GM19455 (cell line): Measurements from ENCODE around the gene ZNF679.
"Not testable (repeated sequence)": the region's sequence is repeated elsewhere in the genome, so short reads cannot be mapped to it uniquely, and the experiment has no call there.

Experiments
- ATAC-seq: cut with Tn5 transposase; IDR thresholded peaks from one replicate; pipeline ENCODE4 v1.9.1; 2021; ENCODE audit not compliant: unreplicated experiment

Gene ZNF679

DNA sequence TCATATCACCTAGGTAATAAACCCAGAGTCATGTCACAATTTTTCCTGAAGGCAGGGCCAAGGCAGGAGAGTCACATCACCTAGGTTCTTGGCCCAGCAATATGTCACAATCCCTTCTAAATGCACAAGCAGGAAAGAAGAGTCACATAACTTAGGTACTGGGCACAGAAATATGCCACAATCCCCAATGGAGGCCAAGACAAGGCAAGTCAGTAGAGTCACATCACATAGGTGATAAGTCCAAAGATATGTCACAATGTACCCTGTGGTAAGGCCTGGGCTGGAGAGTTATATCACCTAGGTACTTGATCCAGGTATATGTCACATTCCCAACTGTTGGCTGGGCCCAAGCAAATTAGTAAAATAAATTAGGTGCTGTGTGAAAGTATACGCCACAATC, at the start of gene ZNF679:
ZNF679 (plus strand) TSS at position 301 of the 400 bp plus-strand sequence. CDS start 20,644 bp downstream, outside the sequence.
- ATAC-seq: not testable (repeated sequence)

DNA sequence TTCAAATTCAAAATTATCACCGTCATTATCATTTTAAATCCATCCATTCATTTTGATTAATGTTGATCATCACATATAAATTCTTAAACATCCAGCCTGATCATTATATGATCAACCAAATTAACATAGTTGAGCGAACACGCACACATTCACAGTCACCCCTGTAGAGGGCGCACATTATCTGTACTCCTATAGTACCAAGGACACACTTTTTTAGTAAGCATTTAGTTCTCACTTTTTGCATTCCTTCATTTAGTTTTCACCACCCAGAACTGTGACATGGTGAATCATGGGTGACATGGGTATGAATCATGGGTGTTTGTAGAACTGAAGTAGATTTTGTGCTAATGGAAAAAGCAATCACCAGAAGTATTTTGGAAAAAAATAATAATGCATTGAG, 47.3 kb upstream of the ZNF679 start:
- ATAC-seq: no peak

DNA sequence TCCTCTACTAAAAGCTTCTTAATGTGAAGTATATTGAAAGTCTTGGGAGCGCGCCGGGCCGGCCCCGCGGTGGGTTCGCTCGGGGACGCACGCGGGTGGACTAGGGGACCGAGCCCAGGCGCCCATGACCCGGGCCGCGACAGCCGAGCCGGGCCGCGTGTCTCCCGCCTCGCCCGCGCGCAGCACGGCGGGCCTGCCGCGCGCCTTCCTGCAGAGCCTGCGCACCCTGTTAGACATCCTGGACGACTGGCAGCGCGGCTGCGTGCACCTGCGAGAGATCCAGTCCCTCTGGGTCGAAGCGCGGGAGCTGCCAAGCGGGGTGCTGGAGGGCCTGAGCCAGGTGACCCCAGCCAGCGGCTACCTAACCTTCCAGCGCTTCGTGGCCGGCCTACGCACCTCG, 46.7 kb upstream of the ZNF679 start:
- no peak for ATAC-seq

DNA sequence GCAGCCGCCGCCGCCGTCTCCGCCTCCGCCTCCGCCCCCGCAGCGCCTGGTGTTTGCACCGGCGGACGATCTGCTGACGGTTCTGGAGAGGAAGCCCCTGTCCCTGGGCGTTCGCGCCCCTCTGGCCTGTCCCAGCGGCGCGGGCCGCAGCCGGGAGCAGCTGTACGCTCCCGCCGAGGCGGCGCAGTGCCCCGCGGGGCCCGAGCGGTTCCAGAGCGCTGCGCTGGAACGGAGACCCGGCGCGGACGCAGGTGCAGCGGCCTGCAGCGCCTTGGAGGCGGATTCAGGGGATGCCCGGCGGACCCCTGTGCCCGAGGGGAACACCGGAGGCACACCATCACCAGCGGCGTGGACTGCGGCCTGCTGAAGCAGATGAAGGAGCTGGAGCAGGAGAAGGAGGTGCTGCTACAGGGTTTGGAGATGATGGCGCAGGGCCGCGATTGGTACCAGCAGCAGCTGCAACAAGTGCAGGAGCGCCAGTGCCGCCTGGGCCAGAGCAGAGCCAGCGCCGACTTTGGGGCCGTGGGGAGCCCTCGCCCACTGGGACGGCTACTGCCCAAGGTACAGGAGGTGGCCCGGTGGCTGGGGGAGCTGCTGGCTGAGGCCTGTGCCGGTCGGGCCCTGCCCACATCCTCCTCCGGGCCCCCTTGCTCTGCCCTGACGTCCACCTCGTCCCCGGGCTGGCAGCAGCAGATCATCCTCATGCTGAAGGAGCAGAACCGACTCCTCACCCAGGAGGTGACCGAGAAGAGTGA, 46.1 kb upstream of the ZNF679 start:
- ATAC-seq: no peak

DNA sequence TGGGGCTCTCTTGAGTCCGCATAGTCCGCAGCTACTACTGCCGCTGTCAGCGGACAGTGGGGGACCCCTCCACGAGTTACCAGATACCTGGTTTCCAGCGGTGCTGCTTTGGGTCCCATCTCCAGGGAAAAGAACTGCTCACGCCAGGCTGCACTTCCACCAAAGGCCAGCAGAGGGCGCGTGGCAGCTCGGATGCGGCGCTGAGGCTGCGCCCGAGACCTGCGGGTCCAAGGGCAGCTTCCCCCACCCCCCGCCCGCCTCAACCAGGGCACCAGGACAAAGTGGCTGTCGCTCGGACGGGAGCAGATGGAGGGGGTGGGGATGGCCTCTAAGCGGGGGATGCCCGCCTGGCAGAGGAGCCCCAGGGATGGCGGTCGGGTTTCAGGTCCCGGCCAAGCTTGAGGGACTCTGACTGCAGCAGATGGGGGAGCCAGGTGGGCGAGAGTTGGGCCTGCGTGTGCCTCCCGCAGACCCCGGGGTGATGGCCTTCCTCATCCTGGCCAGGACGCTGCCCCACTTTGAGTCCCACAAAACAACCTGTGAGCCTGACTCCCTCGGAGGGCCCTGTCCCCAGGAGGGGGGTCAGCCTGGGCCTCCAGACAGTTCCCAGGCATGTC, 45.0 kb upstream of the ZNF679 start:
- no peak for ATAC-seq

DNA sequence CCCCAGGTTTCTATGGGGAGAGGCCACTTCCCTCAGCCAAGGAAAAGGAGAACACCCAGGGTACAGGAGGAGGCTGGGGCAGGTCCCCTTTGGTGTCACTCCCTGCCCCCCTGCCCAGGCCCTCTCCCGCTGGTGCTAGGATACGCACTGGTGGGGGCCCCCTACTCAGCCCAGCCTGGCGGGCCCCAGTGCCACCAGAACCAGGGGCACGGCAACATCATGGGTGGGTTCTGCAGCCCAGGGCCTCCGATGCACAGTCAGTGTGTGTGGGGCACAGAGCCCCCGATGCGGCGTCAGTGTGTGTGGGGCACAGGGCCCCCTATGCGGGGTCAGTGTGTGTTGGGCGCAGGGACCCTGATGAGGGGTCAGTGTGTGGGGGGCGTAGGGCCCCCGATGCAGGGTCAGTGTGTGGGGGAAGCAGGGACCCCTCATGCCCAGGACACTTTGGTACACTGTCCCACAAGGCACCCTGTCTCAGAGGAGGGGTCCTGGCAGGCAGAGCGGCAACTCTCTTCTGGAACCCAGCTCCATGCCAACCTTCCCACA, 44.4 kb upstream of the ZNF679 start:
- ATAC-seq: no peak

DNA sequence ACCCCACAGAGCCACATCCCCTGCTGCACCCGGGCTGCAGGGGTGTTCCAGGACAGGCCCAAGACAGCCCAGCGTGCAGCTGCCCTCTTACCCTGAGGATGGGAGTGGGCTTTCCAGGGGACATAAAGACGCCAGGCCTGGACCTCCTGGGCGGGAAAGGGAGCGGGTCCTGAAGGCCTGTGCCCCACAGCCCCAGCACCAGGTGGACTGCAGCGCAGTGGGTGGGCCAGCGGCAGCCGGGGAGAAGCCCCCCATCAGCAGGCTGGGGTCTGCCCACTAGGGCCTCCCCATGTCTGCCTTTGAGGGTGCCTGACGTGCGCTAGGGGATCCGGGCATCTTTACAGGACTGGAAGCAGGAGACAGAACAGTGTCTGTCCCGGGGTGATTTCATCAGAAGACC, 43.9 kb upstream of the ZNF679 start:
- ATAC-seq: no peak

DNA sequence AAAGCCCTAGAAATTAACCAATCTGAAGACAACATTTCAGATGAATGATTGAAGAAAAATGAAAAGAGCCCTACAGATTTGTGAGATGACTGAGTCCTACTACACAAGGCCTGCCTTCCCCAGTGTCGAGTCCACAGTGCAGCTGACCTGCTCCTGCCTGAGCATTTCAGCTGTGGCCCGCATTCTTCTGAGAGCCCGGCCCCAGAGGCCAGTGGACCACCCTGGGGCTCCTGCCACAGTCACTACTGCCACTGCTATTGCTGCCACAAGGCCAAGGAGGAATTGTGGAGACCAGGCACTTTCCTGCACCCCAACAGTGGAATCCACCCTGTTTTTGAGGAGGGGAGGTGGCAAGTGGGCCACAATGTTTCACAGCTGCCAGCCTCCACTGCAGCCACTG, 40.9 kb upstream of the ZNF679 start:
- ATAC-seq: no peak

DNA sequence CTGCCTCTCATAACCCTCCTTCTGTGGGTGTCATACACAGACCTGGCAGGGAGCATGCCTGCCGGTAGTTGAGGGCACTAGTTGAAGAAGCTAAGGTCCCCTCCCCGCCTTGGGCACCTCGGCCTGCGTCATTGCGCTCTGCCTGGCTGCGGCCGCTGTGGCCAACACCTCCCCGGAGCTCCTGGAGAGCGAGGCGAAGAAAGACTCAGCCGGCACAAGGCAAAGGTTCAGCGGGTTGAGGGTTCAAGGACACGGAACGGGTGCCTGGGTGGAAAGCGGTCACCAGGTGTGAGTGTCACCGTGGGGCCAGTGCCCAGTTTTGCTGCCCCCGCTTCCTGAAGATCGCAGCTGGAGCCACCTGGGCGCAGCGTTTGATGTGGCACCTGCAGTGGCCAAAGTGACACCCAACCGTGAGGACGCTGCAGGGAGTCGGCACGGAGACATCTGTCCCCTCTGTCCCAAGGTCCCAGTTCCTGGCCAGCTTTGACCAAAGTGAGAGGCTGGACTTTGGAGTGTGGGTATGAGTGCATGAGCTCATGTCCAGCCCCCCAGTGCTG, 36.0 kb upstream of the ZNF679 start:
- no peak for ATAC-seq

DNA sequence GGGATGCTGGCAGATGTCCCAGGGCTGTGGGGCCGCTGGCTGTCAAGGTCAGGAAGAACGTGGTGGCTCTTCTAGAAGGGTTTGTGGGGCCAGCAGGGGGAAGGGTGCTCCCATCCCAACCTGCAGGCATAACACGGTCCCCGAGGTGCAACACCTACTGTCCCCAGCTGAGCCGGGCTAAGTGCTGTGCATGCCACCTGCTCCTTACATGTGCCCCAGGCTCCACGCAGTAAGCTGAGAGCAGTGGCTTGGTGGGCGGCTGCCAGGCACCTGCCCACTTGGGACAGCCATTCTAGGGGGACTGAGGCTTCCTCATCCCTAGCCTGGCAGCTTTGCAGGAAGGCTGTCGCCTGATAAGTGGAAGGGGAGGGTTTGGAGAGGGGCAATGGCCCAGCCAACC, 35.5 kb upstream of the ZNF679 start:
- ATAC-seq: no peak

DNA sequence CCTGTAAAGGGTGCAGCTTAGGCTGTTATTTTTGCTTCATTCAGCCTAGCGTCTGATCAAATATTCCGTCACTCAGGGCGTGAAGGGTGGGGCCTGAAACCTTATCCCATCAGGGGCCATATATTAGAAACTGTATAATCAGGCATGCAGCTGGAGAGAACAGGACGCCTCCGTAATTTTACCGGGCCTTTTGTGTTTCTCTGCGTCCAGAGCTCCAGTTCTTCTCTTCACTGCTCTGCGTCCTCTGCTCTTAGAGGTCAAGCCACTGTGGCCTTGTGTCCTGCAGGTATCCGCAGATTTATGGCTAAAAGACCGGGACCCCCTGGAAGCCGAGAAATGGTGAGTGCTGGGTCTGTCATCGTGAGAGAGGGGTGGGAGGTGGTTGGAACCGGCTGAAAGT, 21.4 kb upstream of the ZNF679 start, which contains the start of gene ZNF735:
ZNF735 (plus strand) TSS at position 301 of the 400 bp plus-strand sequence; CDS start at position 301, 0 bp downstream.
- no peak for ATAC-seq

DNA sequence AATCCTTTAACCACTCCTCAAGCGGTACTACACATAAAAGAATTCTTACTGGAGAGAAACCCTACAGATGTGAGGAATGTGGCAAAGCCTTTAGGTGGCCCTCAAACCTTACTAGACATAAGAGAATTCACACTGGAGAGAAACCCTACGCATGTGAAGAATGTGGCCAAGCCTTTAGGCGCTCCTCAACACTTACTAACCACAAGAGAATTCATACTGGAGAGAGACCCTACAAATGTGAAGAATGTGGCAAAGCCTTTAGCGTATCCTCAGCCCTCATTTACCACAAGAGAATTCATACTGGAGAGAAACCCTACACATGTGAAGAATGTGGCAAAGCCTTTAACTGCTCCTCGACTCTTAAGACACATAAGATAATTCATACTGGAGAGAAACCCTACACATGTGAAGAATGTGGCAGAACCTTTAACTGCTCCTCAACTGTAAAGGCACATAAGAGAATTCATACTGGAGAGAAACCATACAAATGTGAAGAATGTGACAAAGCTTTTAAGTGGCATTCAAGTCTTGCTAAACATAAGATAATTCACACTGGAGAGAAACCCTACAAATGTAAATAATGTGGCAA, 8.5 kb upstream of the ZNF679 start:
- not testable (repeated sequence) for ATAC-seq

DNA sequence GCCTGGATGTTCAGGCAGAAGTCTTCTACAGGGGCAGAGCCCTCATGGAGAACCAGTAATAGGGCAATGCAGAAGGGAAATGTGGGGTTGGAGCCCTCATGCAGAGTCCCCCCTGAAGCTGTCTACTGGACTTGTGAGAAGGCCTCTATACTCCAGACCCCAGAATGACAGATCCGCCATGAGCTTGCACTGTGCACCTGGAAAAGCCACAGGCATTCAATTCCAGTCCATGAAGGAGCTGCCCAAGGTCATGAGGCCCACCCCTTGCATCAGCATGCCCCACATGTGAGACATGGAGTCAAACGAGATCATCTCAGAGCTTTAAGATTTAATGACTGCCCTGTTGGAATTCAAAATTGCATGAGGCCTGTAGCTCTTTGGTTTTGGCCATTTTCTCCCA, 4.9 kb upstream of the ZNF679 start:
- no peak for ATAC-seq

DNA sequence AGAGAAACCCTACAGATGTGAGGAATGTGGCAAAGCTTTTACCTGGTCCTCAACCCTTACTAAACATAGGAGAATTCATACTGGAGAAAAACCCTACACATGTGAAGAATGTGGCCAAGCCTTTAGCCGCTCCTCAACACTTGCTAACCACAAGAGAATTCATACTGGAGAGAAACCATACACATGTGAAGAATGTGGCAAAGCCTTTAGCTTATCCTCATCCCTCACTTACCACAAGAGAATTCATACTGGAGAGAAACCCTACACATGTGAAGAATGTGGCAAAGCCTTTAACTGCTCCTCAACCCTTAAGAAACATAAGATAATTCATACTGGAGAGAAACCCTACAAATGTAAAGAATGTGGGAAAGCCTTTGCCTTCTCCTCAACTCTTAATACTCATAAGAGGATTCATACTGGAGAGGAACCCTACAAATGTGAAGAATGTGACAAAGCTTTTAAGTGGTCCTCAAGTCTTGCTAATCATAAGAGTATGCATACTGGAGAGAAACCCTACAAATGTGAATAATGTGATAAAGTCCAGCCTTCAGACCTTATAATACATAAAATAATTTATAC, 38.2 kb downstream of the ZNF679 start:
- ATAC-seq: no peak

DNA sequence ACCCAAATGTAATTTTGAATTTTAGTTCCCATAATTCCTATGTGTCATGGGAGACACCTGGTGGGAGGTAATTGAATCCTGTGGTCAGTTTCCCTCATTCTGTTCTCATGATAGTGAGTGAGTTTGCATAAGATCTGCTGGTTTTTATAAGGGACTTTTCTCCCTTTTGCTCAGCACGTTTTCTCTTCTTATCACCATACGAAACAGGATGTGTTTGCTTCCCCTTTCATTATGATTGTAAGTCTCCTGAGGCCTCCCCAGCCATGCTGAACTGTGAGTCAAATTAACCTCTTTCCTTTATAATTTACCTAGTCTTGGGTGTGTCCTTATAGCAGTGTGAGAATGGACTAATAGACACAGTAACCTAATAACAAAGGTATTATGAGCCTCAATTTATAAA, 49.4 kb downstream of the ZNF679 start:
- ATAC-seq: no peak

DNA sequence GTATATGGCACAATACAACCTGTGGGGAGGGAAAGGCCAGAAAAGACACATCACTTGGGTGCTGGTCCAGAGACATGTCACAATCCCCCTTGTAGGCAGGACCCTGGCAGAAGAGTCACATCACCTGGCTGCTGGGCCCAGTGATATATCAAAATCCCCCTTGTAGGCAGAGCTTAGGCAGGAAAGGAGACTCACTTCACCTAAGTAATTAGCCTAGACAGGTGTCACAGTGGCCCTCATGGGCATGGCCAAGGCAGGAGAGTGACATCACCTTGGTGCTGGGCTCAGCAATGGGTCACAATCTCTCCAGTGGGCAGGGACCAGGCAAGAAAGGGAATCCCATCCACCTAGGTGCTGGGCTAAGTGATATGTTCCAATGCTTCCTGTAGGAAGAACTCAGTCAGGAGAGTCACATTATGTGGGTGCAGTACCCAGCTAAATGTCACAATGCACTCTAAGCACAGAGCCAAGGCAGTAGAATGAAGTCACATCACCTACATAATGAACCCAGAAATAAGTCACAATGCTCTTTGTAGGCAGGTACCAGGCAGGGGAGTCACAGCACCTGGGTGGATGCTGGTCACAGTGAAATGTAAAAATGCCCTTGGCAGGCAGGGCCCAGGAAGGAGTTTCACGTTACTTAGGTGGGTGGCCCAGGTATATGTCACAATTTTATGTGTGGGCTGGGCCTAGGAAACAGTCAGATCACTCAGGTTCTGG, 66.6 kb downstream of the ZNF679 start:
- no peak for ATAC-seq

DNA sequence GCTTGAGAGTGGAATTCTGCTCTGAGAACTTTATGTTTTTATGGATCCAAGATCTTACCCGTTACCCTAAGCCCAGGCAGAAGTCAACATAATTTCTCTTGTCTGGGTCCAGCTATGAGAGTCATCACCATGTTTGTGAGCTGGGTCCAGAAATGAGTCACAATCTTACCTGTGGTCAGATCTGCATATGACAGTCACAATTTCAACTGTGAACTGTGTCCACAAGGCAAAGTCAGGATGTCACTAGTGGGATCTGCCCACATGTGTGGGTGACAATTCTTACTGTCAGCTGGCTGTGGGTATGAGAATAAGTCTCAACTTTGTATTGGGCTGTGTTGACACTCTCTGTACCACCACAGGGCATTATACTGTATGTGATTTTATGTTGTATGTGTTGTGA, 69.1 kb downstream of the ZNF679 start:
- not testable (repeated sequence) for ATAC-seq

DNA sequence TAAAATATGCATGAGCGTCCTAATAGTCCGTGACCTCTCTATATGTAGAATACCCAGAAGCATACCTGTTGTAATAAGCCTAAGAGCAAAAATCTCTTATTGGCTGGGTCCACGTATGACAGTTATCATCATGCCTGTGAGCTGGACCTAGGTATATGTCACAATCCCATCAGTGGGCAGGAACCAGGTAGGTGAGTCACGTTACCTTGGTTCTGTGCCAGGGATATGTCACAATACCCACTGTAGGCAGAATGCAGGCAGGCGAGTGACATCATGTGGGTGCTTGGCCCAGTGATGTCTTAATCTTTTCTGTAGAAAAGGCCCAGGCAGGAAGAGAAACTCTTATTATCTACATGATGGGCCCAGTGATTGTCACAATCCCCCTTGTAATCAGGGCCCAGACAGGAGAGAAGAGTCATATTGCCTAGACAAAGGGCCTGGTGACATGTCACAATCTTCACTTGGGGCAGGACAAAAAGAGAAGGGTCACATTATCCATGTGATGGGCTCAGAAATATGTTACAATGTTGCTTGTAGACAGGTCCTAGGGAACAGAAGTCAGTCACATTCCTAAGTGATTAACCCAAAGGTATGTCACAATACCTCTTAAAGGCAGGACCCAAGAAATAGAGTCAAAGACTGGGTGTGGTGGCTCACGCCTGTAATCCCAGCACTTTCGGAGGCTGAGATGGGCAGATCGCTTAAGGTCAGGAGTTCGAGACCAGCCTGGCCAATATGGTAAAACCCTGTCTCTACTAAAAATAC, 72.5 kb downstream of the ZNF679 start:
- no peak for ATAC-seq

DNA sequence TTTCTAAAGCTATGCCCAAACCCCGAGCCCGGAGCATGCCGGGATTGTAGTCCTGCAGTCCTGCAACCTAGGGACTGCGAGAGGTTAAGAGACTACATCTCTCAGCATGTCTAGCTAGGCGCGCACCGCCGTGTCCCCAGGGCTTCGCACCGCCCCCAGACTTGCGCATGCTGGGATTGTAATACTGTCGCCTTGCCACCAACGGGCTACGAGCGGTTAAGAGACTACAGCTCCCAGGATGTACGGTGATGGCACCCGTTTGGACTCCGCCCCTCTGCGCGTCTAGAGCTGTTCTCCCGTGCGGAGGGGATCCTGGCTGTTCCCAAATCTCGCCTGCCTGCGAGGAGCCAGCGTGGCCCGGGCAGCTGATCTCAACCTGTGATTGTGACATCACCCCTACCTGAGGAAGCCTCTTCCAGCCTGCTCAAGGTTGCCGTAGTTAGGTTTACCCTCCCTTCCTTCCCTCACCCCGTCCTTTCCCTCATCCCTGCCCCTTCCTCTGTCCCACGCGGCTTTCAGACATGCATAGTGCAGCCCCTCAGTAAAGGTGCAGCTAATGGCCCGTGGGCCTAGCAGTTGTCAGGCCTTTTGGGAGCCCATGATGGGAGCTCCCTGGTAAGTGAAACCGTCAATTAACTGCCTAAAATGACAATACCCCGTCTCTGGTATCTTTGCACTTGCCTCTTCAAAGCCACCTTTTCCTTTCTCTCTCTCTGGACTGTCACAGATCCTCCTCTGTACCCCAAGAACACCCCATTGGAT, 79.2 kb downstream of the ZNF679 start:
- ATAC-seq: peak; percentile 99
